ENCODE measurements around the gene DLL1. TPM values are rescaled to one million over a fixed set of nuclear protein-coding genes. Genes with fewer than 3 reads are reported as not detected.

Gene DLL1
- total RNA-seq, 1 experiment from 2014 or later, result 0.51 TPM

GRCh38 chr6:170243386-170243785 lies 47.5 kb downstream of the DLL1 start:
- no peak for DNase-seq (ENCODE audit: low spot score)
- in situ Hi-C loops (cut with HindIII; ENCODE audit: low sequenced_read_pairs), result no loop called here

GRCh38 chr6:170238741-170239565 lies 51.9 kb downstream of the DLL1 start:
- DNase-seq (ENCODE audit: low spot score), result no peak
- in situ Hi-C loops (cut with HindIII; ENCODE audit: low sequenced_read_pairs), result no loop called here

GRCh38 chr6:170237999-170238740 lies 52.7 kb downstream of the DLL1 start:
- DNase-seq (ENCODE audit: low spot score), result no peak
- in situ Hi-C loops (cut with HindIII; ENCODE audit: low sequenced_read_pairs), result no loop called here

- in situ Hi-C loops (cut with HindIII; ENCODE audit: low sequenced_read_pairs), result no loop called here
- no peak for DNase-seq (ENCODE audit: low spot score)
Measured at GRCh38 chr6:170236131-170236836, 54.6 kb downstream of the DLL1 start.

- no peak for DNase-seq (ENCODE audit: low spot score)
- in situ Hi-C loops (cut with HindIII; ENCODE audit: low sequenced_read_pairs), result no loop called here
Measured at GRCh38 chr6:170235391-170236125, 55.3 kb downstream of the DLL1 start.

- in situ Hi-C loops (cut with HindIII; ENCODE audit: low sequenced_read_pairs), result no loop called here
- no peak for DNase-seq (ENCODE audit: low spot score)
Measured at GRCh38 chr6:170234419-170234818, 56.5 kb downstream of the DLL1 start.

GRCh38 chr6:170233286-170234205 lies 57.3 kb downstream of the DLL1 start:
- DNase-seq (ENCODE audit: low spot score), result peak; percentile 98
- in situ Hi-C loops (cut with HindIII; ENCODE audit: low sequenced_read_pairs), result no loop called here

Other genes with a start within 250 kb of the DLL1 start
- 9.4 and 12.5 TPM in 2 replicates for gene FAM120B, start 15.7 kb upstream of the DLL1 start, total RNA-seq (2014; rRNA removed; shearing (Covaris generic))

Data from G401 (cell line).